Activated CD8-positive, alpha-beta T cell treated with anti-CD3 and anti-CD28 coated beads for 36 hours (primary cell): Measurements from ENCODE around the gene CMKLR1. TPM values are rescaled to one million over a fixed set of nuclear protein-coding genes. Genes with fewer than 3 reads are reported as not detected.

Experiments
- ATAC-seq: fragments of 200-7000 bp; cut with Tn5 transposase; one replicate; pipeline ENCODE4 v1.10.0; 2021; ENCODE audit warnings: mild to moderate bottlenecking, moderate library complexity
- CTCF ChIA-PET: fragments of 350-600 bp; sonication (Branson Sonifier 250); formaldehyde crosslinking; loops from one replicate; lab custom pipeline; 2021; ENCODE audit warnings: antibody characterized with exemption; lab: Charles Lee
- POLR2A ChIA-PET: fragments of 350-600 bp; sonication (Branson Sonifier 250); formaldehyde crosslinking; loops from one replicate; lab custom pipeline; 2021; ENCODE audit warnings: antibody characterized with exemption; lab: Charles Lee
- DNase-seq: peaks from one replicate; pipeline ENCODE4 v3.0.0-alpha.2; 2020
- H3K27ac Mint-ChIP-seq: one replicate; pipeline ENCODE4 v1.8.0; 2021; ENCODE audit warnings: mild to moderate bottlenecking, mixed read lengths
- H3K27me3 Mint-ChIP-seq: one replicate; pipeline ENCODE4 v1.8.0; 2021; ENCODE audit warnings: mixed read lengths
- H3K36me3 Mint-ChIP-seq: one replicate; pipeline ENCODE4 v1.8.0; 2021; ENCODE audit warnings: low read depth, mixed read lengths
- H3K4me1 Mint-ChIP-seq: one replicate; pipeline ENCODE4 v1.8.0; 2021; ENCODE audit warnings: low read depth, mixed read lengths
- H3K4me3 Mint-ChIP-seq: one replicate; pipeline ENCODE4 v1.8.0; 2021; ENCODE audit warnings: mild to moderate bottlenecking, moderate library complexity, mixed read lengths
- H3K9me3 Mint-ChIP-seq: one replicate; pipeline ENCODE4 v1.8.0; 2021; ENCODE audit warnings: mixed read lengths
- CTCF ChIP-seq: fragments of 200-600 bp; IDR thresholded peaks from one replicate; pipeline ENCODE4 v1.8.0; 2022; ENCODE audit warnings: antibody characterized with exemption, mild to moderate bottlenecking
- intact Hi-C: fragments of 100-400 bp; cut with micrococcal nuclease; formaldehyde crosslinking; loops from one replicate; pipeline ENCODE4 v1.10.0; 2022
- total RNA-seq, 2 experiments: library from RNA; stranded (reverse); gene quantifications; one replicate each; pipeline ENCODE4 v1.2.3, GENCODE V29; 2021

Gene CMKLR1
- total RNA-seq, 2 experiments from 2014 or later: not detected

- Mint-ChIP-seq H3K4me3 (no peak overlapping the region), H3K36me3 (no peaks in the 10 kb centered on the region), H3K9me3 (peaks cover 1% of the 10 kb centered on the region), H3K4me1 (no peaks in the 10 kb centered on the region), H3K27ac (no peak overlapping the region), H3K27me3 (peaks cover 5% of the 10 kb centered on the region)
- POLR2A ChIA-PET: no interaction called here
- intact Hi-C loops: no loop called here
- ATAC-seq: no peak
- CTCF ChIA-PET: no interaction called here
- TF ChIP-seq CTCF: no peak
- DNase-seq: no peak
These were observed 84.4 kb downstream of the CMKLR1 start for GRCh38 chr12:108254517-108255251.

- Mint-ChIP-seq H3K4me1 (no peaks in the 10 kb centered on the region), H3K9me3 (no peaks in the 10 kb centered on the region), H3K36me3 (no peaks in the 10 kb centered on the region), H3K4me3 (no peak overlapping the region), H3K27ac (no peak overlapping the region), H3K27me3 (peaks cover 5% of the 10 kb centered on the region)
- POLR2A ChIA-PET: no interaction called here
- CTCF ChIA-PET: no interaction called here
- no peak for TF ChIP-seq CTCF
- no peak for ATAC-seq
- intact Hi-C loops: no loop called here
- no peak for DNase-seq
These were observed 85.1 kb downstream of the CMKLR1 start for GRCh38 chr12:108254030-108254429.

- H3K27me3 Mint-ChIP-seq: peaks cover 5% of the 10 kb centered on the region
- DNase-seq: no peak
- no peak overlapping the region for H3K27ac Mint-ChIP-seq
- ATAC-seq: no peak
- no peak for TF ChIP-seq CTCF
- CTCF ChIA-PET: no interaction called here
- POLR2A ChIA-PET: no interaction called here
- no peaks in the 10 kb centered on the region for H3K36me3 Mint-ChIP-seq
- H3K4me1 Mint-ChIP-seq: no peaks in the 10 kb centered on the region
- intact Hi-C loops: no loop called here
- H3K4me3 Mint-ChIP-seq: no peak overlapping the region
- no peaks in the 10 kb centered on the region for H3K9me3 Mint-ChIP-seq
These were observed 85.6 kb downstream of the CMKLR1 start for GRCh38 chr12:108253540-108253939.

GRCh38 chr12:108252523-108252922, 86.6 kb downstream of the CMKLR1 start:
- H3K4me1 Mint-ChIP-seq: no peaks in the 10 kb centered on the region
- POLR2A ChIA-PET: no interaction called here
- H3K27me3 Mint-ChIP-seq: peaks cover 5% of the 10 kb centered on the region
- intact Hi-C loops: no loop called here
- CTCF ChIA-PET: no interaction called here
- ATAC-seq: no peak
- no peak for TF ChIP-seq CTCF
- no peak overlapping the region for H3K4me3 Mint-ChIP-seq
- no peaks in the 10 kb centered on the region for H3K9me3 Mint-ChIP-seq
- no peak overlapping the region for H3K27ac Mint-ChIP-seq
- no peaks in the 10 kb centered on the region for H3K36me3 Mint-ChIP-seq
- no peak for DNase-seq

DNA sequence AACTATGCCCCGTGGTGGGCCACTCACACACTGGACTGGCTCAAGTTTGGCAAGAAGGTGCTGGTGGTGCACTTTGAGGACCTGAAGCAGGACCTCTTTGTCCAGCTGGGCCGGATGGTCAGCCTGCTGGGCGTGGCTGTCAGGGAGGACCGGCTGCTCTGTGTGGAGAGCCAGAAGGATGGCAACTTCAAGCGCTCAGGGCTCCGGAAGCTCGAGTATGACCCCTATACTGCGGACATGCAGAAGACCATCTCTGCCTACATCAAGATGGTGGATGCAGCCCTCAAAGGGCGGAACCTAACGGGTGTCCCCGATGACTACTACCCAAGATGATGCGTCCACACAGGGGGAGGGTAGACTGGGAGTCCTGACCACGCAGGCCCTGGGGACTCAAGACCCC, 91.1 kb downstream of the CMKLR1 start:
- Mint-ChIP-seq H3K9me3 (no peaks in the 10 kb centered on the region), H3K36me3 (no peaks in the 10 kb centered on the region), H3K27me3 (peaks cover 10% of the 10 kb centered on the region), H3K4me1 (no peaks in the 10 kb centered on the region), H3K4me3 (no peak overlapping the region), H3K27ac (no peak overlapping the region)
- intact Hi-C loops: no loop called here
- no peak for TF ChIP-seq CTCF
- POLR2A ChIA-PET: no interaction called here
- DNase-seq (no peak), ATAC-seq (no peak)
- CTCF ChIA-PET: no interaction called here
